ENCODE data around the gene TEPSIN.

DNA sequence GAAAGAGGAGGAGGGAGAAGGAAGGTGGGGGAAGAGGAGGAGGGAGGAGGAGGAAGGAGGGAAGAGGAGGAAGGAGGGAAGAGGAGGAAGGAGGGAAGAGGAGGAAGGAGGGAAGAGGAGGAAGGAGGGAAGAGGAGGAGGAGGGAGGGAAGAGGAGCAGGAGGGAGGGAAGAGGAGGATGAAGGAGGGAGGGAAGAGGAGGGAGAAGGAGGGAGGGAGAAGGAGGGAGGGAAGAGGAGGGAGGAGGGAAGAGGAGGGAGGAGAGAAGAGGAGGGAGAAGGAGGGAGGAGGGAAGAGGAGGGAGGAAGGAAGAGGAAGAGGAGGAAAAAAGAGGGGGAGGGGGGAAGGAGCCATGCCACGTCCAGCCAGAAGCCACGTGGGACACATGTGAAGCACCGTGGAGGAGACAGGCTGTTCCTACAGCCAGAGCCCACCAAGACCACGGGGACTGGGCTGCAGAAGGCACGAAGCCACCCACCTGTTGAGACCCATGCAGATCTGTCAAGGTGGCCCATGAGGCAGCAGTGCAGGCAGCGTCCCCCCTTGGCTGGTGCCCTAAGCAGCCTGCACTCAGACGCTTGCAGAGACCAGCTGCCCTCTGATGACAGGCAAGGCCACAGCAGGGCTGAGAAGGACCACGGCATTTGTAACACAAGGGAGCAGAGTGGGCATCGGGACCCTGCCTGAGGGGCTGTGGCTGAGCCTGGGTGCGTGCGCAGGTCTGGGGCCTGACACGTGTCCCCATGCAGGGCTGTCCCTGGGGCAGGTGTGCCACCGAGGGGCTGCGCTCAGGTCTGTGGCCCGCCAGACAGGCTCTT lies 10.6 kb upstream of the TEPSIN start:
- TF ChIP-seq POLR2A (IDR thresholded peaks at IDR 0.05) (no peak), POLR2AphosphoS5 (IDR thresholded peaks at IDR 0.05; ENCODE audit: insufficient read depth in 1 of 2, low read depth in 1 of 2) (no peak)
- TF ChIP-seq, protein P1, sequence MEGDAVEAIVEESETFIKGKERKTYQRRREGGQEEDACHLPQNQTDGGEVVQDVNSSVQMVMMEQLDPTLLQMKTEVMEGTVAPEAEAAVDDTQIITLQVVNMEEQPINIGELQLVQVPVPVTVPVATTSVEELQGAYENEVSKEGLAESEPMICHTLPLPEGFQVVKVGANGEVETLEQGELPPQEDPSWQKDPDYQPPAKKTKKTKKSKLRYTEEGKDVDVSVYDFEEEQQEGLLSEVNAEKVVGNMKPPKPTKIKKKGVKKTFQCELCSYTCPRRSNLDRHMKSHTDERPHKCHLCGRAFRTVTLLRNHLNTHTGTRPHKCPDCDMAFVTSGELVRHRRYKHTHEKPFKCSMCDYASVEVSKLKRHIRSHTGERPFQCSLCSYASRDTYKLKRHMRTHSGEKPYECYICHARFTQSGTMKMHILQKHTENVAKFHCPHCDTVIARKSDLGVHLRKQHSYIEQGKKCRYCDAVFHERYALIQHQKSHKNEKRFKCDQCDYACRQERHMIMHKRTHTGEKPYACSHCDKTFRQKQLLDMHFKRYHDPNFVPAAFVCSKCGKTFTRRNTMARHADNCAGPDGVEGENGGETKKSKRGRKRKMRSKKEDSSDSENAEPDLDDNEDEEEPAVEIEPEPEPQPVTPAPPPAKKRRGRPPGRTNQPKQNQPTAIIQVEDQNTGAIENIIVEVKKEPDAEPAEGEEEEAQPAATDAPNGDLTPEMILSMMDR (IDR thresholded peaks at IDR 0.05) = no peak
